HG03442 (cell line): ENCODE measurements around the gene ST6GALNAC4.
"Not testable (repeated sequence)": the region's sequence is repeated elsewhere in the genome, so short reads cannot be mapped to it uniquely, and the experiment has no call there.

Experiments used
- ATAC-seq: cut with Tn5 transposase; IDR thresholded peaks from one replicate; pipeline ENCODE4 v1.9.1; 2021; ENCODE audit warnings: mild to moderate bottlenecking, moderate library complexity; ENCODE audit not compliant: unreplicated experiment

Gene ST6GALNAC4

GRCh38 chr9:127895811-127896210, 21.0 kb downstream of the ST6GALNAC4 start:
- no peak for ATAC-seq

DNA sequence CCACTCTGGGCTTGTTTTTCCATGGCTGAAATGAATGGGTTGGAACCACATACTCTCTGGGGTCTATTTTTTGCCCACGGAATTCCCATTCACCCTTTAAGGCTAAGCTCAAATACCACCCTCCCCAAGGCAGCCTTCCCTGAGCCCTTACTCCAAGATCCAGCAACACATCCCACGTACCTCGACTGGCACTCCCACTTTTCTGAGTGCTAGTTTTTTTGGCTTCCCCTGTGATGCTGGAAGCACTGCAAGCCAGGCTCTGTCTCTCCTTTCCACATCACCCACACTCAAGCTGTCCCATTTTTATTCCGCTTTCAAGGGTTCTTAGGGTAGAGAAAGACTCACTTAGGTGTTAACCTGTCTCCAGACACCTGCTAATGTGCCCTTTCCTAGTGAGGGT, 23.4 kb downstream of the ST6GALNAC4 start:
- ATAC-seq: no peak

GRCh38 chr9:127892831-127893230, 24.0 kb downstream of the ST6GALNAC4 start:
- no peak for ATAC-seq

DNA sequence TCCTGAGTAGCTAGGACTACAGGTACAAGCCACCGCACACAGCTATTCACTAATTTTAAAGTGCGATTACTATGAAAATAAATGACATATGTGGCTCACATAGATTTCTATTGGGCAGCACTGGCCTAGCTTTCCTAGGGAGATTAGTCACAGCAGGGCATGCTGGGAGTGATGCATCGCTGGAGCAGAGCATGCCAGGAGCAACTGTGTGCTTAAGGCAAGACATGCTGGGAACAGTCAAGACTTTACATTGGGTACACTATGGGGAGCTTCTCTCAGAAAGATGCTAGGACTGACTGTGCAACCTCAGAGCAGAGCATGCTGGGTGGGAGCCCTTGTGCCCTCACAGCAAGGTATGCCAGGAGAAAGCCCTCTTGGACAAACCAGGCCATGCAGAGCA, 26.8 kb downstream of the ST6GALNAC4 start:
- ATAC-seq: no peak

DNA sequence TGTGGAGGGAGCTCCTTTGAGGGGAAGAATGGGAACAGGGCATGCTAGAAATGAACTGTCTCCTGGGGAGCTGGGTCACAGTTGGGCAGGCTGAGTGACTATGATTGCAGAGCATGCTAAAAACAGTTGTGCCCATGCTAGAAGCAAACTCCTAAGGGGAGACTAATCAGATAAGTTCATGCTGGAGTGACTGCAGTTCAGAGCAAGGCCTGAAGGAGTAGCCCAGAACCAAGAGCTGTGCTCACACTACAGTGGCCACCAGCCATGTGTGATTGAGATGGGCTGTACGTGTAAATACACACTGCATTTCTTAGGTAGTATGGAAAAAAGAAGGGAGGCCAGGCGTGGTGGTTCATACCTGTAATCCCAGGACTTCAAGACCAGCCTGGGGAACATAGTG, 29.0 kb downstream of the ST6GALNAC4 start:
- ATAC-seq: no peak

DNA sequence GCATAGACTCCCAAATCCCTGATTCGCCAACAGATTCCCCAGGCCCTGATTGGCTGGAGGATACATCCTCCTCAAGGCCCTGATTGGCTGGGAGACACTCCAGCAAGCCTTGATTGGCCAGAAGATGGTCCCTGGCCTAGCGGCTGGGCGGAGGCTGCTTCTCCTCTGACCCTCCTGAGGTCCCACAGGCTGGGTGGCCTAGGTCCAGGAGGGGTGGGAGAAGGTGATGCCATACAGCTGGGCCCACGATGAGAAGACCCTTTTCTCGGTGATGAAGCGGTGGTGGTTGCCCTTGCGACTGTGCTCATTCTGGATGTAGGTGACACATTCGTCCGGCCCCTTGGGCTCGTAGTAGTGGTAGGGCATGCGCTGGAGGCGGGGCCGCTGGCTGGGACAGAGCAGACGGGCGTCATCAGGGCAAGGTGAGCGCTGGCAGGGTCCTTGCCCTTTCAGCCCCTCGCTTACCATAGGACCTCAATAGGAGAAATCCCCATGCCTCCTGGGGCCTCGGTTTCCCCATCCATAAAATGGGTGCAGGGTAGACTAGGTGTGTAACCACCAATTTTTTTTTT, 30.4 kb downstream of the ST6GALNAC4 start:
- ATAC-seq: no peak

DNA sequence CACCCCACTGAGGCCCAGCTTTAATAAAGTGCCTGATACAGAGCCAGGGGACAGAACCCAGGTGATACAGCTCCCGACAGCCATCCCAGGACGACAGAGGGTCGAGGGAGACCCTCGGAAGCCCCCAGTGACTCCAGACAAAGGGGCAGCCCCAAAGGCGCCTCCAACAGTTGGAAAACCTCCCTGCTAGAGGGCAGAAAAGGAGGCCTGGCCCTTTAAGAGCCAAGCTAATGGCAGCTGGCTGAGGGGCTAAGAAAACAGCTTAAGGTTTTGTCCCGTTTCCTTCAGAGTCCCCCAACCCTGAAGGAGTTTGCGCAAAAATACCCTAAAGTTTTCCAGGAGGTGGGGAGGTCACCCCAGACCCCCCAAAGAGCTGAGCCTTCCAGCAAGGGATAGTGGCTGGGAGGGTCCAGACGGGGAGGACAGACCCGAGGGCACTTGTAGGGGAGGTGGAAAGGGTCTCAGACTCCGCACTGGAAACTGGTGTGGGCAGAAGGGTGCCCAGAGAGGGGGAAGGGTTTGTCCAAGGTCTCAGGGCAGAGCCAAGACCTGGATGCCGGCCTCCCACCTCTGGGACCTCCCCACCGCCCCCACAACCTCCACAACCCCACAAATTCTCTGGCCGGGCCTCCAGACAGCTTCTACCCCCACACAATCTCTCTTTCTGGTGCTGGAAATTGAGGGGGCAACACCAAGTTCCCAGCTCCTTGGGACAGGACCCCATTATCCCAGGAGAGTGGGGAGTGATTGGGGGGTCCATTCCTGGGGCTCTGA, 31.1 kb downstream of the ST6GALNAC4 start:
- ATAC-seq: no peak

DNA sequence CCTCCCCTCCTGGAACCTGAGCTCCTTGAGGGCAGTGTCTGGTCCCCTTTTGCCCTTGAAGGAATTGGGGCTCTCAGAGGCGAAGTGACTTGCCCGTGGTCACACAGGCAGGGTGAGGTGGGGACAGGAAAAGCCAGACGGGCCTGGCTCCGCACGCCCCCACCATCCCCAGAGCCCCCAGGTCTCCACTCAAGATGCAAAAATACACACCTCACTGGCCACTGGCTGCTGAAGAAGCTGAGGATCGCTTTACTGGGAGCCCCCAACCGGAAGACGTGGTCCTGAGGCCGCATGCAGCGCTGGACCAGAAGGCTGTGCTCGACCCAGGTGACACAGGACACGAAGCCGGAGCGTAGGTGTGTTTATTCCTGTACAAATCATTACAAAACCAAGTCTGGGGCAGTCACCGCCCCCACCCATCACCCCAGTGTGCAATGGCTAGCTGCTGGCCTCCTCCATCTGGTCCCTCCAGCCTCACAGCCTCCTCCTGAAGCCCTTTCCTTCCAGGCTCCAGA, 31.8 kb downstream of the ST6GALNAC4 start:
- no peak for ATAC-seq

DNA sequence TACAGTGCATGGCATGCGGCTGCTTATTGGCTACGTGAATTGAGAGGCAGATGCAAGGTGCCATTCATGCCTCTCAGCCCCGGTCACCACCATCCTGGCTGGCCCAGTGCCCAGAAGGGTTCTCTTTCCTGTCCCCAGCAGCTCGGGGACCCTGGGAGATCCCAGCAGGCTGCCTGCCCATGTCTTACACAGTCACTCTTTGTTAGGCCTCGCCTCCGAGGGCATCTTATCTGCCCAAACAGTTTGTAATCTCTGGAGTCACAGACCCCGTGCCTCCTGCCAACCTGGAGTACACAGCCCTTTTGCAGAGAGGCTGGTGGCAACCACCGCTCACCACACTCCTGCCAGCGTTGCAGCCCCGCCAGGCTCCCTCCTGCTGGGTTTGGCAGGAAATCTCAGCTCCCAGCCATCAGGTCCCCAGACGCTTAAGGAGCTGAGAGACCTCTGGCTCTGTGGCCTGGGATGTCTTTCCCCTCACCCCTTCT, 32.4 kb downstream of the ST6GALNAC4 start:
- no peak for ATAC-seq

DNA sequence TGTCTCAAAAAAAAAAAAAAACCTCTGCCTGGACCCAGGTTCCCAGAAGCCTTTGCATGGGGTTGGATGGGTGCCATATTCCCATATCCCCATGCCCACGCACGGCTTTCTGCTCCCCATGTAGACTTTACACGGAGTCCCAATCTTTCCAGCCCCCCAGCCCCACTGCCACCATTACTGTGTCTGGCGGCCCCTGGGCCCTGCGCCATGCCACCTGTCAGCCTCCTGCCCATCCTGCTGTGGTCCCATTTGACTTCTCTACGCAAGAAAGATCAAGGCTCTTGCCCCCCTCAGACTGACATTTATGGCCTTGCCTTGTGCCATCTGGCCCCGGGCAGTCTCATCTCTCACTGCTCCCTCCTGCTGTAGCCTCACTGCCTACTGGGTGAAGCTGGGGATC, 32.9 kb downstream of the ST6GALNAC4 start:
- no peak for ATAC-seq

- not testable (repeated sequence) for ATAC-seq
Measured at GRCh38 chr9:127881715-127882114, 35.1 kb downstream of the ST6GALNAC4 start.

DNA sequence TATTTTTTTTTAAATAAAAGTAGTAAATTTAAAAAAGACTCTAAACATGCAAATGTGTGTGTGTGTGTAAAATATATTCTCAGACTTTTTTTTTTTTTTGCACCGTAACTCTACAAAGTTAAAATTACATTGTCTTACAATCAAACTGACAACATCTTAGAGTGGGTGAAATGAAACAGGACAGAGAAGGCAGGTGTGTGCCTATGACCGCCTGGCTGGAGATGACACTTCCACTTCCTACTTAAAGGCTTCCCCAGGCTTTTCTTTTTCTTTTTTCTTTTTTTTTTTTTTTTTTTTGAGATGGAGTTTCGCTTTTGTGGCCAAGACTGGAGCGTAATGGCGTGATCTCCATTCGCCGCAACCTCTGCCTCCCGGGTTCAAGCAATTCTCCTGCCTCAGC, 36.7 kb downstream of the ST6GALNAC4 start:
- ATAC-seq: no peak

DNA sequence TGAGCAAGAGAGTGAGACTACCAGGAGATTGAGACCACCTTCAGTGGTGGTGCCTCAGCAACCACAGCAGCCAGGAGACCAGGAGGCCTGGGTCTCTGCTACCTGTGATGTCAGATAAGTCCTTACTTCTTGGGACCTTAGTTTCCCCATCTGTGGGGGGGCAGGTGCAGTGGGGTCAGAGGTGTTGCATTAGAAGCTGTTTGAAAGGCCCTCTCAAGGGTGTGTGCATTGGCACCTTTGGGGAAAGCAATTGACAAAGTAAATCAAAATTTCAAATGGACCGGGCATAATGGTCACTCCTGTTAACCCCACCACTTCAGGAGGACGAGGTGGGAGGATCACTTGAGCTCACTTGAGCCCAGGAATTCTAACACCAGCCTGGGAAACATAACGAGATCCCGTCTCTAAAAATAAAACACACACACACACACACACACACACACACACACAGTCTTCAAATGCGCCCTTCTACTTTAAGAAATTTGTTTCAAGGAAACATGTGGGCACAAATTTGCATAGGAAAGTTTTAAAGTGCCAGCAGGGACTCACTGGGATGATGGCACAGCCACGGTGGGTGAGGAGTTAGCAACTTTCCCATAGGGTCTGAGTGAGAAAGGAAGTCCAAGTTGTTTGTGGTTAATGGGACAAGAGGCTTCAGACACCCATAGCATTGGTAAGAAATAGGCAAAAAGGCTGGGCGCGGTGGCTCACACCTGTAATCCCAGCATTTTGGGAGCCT, 38.0 kb downstream of the ST6GALNAC4 start:
- no peak for ATAC-seq

DNA sequence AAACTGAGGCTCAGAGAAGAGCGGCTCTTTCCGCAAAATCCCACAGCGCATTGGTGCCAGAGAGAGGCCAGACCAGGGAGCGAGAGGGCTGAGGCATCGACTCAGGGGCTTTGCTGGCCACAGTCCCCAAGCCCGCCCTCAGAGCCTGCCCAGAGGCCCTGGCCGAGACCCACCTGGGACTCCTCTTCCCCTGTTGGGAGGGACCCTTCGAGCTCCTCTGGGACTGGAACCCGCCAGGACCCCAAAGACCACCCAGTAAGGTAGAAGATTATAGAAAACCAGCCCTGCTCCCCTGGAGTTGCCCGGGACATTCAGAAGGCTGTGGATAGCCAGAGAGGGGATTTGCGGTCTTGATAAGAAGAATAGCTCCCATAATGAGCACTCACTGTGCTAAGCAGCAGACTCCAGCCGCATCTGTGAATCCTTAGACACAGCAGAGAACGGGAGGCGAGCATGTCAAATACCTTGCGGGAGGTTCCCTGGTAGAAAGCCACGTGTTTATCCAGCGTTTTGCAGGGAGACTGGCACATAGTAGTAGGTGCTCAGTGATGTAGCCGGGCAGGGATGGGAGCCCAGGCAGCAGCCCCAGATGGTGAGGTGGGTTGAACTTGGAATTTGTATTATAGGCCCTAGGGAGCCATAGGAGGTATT, 38.7 kb downstream of the ST6GALNAC4 start:
- no peak for ATAC-seq

DNA sequence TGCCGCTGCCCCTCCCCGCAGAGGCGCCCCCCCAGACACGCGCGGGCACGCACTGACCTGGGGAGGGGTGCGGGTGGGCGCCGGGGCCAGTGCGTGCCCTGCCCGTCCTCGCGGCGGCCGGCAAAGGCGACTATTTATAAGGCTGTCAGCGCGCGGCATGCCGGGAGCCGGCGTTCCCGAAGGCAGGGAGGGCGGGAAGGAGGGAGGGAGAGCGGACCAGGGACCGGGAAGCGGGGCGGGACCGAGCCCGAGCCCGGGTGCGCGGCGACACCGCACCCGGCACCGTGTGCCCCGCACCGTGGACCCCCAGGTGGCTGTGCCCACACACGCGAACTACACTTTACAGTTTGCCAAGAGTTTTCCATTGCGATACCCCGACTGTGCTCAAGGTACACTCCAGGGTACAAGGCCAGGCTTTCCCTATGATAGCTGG, 39.3 kb downstream of the ST6GALNAC4 start, which contains the start of gene AK1:
Gene AK1 (minus strand): TSS at position 110 of the 433 bp plus-strand sequence. CDS start 3,058 bp downstream, outside the sequence.
- ATAC-seq: no peak

DNA sequence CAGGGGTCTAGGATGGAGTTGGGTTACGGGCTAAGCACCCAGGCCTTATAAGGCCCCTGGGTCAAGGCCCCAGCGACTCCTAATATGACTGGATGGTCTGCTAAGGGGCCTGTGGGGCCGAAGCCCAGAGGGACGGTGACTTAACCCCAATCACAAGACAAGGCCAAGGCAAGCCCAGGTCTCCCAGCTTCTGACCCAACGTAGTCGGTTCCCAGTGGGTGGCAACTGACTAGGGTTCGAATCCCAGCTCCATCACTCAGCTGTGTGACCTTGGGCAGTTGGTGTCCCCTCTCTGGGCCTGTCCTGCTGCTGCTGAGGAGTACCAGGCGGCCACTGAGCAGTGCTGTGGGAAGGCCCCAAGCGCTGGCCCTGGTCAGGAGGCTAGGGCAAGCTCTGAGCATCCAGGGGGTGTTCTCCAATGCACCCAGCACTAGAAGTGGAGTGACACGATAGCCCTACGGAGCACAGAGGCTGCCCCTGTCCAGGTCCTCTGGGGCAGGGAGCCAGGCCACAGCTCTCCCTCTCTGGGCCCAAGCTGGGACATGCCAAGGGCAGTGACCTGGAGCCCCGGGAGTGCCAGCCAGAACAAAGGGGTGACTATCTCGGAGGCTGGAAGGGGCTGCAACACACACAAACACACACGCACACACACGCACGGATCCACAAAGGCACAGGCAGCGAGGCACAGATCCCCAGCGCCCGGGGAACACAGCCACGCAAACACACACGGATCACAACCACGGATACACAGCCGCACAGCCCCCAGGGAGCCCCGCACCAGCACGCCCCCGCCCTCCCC, 39.9 kb downstream of the ST6GALNAC4 start:
- no peak for ATAC-seq

DNA sequence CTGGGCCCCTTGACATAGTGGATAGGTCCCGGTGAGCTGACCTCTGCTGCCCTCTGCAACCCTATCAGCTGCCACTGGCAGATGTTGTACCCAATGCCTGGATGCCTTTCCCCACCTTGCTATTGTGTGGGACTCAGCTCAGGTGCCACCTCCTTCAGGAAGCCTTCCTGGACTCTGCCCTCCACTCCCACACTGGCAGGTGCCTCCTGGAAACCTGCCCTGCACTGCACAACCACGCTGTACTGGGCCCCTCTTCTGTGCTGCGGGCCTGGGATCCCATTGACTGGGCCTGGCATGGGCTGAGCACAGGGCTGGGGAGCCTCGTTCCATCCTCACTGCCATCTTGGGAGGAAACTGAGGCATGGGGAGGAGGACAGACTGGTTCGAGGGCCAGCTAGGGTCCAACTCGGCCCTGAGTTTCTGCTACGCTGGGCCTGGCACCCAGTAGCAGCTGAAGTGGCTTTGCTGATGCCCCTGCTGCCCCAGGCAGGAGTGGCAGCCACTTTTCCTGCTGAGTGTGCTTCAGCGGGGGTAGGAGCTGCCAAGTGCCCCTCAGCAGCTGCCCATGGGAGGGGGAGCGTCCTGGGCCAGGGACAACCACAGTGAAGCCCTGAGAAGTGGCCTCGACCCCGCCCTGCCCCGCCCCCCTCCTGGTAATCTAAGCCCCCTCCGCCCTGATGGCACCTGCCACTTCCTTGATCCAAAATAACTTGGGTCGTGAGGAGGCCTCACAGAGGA, 40.6 kb downstream of the ST6GALNAC4 start:
- no peak for ATAC-seq

DNA sequence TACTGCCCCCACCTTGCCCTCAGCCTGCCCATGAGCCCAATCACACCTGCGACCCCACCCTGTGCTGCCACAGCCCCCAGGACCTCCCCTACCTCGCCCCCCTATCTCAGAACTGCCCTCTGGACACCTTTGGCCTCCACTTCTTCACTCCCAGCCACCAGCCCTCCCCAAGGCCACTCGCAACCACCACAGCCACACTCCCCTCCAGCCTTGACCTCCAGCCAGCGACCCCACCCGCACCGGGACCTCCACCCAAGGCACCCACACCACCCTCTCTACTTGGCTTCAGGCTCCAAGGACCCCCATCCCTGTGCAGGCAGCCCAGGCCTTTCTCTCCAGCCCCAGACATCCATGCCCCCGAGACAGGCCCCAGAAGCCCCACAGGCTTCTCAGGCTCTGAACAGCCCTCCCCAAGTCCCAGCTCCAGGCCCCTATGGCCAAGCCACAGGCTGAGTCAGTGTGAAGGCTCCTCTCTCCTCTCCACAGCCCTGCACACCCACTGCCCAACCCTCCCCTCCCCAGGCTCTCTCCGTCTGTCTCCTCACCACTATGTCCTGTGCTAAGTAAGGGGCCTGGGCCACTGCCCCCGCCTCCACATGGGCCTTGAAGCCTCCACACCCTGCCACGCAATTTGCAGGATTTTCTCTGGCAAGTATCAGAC, 41.4 kb downstream of the ST6GALNAC4 start:
- ATAC-seq: no peak
